ENCODE results near the gene NEK6.

Gene NEK6

DNA sequence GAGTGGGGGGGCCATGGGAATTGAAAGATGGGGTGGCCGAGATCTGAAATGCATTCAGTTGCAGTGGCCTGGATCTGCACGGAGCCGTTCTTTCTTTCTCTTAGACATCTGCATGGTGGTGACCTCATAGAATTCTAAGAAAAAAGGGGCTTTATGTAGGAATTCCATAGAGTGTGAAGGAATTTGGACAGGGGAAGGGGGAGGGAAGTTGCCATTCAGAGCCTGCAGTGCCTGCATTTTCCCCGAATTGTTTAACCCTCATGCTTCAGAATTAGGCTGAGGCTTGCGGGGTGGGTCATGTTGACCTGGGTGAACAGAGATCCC, 4.9 kb downstream of the NEK6 start:
- DNase-seq, result no peak

DNA sequence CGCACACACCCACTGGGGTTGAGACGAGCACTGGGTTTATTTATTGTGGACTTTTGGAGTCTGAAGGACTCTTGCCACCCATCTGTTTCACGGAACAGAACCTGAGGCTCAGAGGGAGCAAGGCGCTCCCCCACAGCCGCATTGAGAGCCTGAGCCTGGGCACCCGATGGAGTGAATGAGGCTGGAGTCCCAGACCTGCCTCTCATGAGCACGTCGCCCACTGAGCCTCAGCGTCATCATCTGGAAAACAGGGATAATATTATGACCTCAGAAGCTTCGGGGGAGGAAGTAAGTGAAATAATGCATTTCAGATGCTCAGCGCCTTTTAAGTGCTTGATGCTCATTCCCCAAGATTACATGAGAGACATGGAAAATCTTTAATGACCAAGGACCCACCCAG, 5.5 kb downstream of the NEK6 start:
- no peak for DNase-seq

DNA sequence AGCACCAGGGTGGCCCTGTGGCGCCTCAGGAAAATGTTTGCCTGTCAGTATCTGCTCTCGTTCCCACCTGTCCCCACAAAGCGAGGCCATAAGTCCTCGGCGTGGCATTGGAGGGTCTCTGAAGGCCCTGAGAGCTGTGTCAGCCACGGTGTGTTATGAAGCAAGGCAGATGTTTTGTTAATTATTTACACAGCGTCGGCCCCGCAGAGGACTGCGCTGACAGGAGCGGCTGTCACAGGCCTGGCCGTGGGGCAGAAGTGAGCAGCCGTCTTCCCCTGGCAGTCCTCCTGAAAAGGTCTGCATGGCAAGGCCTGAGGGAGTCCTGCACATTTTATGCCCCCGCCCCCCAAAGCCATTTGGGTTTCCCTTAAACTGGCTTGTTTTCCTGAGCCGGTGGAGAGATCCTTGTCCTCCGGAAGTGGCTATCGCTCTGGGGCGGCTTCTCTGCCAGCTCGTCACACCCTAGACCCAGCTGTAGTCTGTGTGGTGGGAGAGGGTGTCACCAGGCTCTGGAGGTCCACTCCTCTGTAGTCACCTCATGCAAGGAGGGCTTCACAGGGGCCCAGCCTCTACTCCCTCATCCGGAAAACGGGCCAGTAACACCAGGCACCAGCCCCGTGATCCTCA, 6.2 kb downstream of the NEK6 start:
- no peak for DNase-seq

DNA sequence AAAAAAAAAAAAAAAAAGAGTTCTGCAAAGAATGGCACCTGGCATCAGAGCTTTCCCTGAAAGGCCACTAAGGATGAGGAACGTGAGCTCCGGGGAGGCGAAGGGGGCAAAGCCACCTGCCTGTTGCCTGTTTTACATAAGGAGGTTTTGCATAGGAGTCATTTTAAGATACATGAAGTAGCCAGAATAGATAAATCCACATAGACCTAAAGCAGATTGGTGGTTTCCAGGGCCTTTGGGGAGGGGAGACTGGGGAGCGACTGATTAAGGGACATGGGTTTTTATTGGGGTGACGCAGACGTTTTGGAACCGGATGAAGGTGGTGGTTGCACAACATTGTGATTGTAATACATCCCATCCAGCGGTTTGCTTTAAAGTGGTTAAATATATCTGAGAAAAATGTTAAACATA, 7.1 kb downstream of the NEK6 start:
- peak; percentile 43 for DNase-seq

DNA sequence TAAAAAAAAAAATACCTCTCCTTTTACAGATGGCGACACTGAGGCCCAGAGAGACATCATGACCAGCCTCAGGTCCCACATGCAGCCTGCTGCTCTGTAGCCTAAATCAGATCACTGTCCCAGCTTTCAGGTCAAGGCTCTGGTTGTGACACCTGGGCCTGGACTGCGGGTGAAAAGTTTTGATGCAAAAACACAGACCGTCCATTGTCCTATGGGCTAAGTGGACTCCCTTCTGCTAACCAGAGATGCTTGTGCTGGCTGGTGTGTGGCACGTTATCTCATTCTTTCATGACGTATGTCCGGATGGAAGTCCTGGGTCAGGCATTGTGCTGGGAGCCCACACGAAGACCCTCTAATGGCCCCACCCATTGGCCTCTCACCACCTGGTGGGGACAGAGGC, 7.8 kb downstream of the NEK6 start:
- no peak for DNase-seq

DNA sequence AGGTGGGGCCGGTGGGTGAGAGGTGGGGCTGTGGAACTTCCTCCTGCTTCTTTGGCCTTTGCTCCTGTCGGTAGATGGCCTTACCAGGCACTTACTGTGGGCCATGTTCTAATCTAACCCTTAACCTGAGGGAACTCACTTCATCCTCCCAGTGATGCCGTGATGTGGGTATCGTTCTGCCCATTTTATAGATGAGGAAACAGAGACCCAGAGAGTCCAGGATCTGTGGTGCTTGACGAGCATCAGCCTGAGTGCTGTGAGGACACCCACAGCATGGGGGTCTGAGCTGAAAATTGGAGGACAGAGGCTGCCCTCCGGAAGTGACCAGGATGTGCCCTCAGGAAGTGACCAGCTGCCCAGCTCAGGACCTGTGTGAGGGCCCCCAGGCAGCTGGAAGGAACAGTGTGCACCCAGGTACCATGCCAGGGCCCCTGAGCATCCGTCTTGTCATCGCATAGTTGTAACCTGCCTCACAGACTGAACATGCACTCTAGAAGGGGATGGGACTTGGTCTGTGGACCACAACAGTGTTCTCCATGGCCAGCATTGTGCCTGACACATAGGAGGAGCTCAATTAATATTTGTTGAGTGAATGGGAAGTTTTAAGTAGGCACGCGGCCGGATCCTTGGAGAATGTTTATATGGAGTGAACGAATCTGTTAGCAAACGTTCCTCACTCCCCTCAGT, 8.5 kb downstream of the NEK6 start:
- no peak for DNase-seq

DNA sequence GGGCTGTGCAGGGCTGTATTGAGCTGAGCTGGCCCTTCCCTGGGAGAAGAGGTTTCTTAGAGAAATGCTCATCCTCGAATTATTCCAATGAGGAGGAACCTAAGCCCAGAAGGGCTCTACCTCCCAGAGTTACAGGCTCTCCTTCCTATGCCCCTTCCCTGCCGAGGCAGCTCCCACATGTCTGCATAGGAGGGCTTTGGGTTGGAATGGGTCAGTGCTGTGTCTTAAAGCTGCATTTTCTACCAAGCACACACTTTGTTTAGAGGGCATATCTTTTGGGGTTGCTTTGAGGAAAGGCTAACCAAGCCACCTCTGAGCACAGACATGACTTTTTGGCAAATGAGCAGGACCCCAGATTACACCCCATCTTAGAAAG, 9.1 kb downstream of the NEK6 start:
- no peak for DNase-seq

DNA sequence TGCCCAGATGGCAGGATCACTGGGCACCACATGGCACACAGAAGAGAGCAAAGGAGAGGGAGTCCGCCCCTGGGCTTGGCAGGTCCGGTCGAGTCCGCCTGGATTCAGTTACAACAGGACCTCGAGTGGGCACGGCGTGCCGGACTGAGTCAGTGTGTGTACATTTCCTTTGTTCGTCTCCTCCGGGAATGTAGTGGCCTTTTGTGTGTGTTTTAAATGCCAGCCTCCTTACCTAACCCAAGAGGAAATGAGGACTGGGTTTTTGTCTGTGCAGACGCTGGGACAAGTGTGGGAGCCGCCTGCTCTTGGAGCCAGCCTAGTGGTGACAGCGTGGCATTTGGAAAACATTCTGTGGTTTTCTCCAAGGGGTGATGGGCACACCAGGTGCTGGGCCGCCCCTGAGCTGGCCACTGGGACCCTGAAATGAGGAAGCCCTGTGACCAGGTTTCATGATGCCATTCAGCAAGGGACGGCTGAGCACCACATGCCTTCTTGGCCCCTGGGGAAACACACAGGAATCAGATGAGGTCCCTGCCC, 9.6 kb downstream of the NEK6 start:
- no peak for DNase-seq

DNA sequence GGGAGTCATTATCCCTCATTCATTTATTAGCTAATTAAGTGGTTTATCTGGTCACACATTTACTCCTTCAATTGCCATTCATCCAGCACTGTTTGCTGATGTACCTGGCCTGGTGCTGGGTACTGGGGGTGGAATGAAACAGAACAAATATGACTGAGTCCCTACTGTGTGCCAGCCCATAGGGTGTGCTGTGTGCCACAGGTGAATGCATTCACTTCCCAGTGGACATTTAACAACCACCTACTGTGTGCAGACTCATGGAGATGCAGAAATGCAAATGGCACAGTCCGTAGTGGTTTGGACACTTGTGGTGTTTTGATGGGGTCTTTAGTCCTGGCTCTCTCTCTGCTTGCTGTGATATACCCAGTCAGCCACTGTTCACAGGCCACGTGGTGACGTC, 10.5 kb downstream of the NEK6 start:
- DNase-seq, result no peak

DNA sequence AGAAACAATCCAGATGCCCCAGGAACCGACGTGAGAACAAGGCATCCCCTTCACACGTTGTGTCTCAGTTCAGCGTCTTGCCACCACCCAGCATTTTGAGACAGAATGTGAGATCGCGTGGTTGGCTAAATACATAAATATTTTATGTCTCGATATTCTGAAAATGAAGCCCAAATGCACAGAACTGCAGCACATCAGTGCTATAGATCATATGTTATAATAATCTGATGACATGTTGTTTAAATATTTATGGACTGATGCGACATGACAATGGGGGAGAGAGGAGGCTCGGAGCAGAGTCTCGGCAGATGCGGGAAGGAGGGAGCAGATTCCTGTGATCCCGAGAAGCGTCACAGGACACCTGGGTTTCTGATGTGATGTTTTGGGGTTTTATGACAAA, 10.9 kb downstream of the NEK6 start:
- no peak for DNase-seq

DNA sequence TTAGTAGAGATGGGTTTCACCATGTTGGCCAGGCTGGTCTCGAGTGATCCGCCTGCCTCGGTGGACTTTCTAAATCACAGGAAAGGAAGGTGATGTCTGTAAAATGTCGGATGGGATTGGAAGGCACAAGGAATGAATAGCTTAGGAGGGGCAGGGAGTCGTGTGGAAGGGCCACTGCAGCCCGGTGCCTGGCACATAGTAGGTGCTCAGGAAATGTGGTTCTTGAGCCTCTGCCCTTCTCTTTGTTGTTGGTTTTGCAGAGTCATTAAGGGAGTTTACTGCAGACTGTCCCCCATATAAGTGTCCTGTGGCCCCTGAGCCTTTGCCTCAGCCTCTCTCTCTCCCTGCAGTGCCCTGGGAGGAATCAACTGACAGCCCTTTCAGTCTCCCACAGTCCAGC, 11.8 kb downstream of the NEK6 start:
- no peak for DNase-seq

DNA sequence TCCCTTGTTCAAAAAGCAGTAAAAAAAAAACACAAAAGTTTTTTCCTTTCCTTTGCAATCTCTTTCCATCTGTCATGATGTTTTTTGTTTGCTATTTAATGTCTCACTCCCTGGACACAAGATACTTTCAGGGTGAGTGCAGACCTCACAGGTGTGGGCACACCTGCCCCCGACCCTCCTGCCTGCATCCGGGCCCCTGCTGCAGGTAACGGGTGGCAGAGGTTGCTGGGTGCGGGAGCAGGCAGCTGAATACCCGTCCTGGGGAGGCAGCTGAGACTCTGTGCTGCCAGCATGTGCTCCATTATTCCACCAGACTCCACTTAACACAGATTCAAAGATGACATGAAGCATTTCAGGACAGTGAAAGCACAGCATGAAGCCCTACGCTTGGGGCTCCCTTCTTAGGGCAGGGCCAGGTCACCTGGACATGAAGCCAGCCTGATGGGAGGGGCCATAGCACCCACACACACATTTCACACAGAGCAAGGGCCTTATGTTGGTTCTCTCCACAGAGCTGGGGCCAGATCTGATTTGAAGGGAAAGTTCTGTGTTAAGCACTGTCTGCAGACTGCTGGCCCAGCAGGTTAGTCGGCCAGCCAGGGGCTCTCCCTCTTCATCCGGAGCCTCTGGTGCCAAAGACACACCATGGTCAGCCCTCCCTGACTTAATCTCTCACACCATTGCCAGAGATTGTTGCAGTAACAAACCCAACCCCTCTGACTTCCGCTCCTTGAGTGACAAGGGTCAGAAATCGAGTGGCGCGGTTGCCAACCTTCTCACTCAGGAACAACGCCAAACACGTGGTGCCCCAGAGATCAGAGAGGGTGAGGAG, 13.0 kb downstream of the NEK6 start:
- no peak for DNase-seq

DNA sequence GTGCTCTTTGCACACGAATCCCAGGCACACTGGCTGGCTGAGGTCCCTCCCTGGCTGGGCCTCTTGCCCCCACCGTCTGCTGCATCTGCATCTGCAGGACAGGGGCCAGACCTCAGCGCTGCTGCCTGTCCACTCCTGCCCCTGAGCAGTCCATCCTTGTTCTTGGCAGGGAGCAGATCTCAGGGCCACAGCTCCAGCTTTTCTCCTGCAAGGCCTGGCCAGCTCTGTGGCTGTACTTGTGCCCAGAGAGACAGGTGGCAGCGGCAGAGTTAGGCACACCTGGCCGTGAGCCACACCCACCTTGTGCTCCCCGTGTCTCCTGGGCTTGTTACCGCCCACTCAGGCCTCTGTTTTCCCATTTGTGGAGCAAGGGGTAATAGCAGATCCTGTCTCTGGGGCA, 13.9 kb downstream of the NEK6 start:
- no peak for DNase-seq

DNA sequence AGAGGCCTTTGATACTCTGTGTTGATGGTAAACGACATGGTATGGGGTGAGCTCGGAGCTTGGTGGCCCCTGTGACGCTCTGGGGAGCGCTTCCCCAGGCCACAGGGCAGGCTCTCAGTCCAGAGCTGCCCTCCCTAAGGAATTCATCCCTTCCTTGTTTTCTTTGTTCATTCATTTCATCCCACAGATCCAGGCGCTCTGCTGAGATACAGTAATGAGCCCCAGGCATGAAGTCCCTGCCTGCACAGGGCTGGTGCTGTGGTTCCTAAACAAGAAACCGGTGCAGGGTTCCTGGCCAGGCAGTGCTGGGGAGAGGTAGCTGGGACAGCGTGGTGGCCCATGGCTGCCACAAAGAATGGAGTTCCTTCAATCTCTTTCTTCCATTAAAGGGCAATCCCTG, 14.4 kb downstream of the NEK6 start:
- DNase-seq, result no peak

DNA sequence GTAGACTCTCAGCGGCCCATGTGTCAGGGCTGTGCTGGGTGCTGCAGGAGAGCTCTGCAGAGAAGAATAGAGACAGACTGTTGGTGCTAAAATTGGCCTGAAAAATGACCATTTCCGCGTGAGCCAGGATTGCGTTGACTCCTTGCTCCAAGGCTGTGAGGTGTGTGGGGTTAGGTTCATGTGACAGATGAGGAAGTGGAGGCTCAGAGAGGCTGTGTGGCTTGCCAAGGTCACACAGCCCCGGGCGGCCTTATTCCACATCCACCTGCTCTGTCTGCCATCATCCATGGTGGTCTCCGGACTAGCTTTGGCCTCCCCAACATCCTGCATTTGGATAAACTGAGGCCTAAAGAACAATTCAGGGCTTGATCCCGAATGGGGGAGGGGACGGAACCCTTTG, 15.2 kb downstream of the NEK6 start:
- DNase-seq, result no peak

DNA sequence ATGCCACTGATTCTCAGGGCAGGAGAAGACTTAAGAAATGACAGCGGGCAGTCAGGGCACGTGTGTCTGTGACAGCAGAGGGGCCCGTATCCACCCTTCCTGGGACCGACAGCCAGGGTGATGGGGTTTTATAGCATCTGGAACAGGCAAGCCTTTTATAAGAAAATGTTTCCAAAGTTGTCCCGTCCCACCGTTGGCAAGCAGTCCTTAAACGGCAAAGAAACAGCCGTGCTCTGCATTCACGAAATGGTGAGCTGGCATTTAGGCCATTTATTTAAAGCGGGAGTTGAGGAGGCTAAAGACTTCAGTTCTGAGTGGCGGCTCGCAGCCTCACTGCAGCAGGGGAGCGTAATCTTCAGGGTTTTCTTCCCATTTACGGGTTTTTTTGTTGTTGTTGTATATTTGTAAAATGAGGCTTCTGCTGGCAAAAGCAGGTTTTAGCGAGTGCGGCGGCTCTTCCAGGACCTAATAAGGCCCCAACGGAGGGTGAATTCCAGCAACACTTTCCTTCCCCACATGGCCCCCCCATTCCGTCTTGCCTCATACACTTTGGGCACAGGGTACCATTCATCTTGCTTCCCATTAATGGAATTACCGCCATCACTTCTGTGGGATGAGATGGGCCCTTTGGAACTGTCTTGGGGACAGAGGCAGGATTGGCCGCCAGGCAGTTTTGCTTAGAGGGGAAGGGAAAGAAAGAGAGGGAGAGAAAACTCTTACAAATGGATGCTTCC, 15.8 kb downstream of the NEK6 start:
- DNase-seq, result no peak

DNA sequence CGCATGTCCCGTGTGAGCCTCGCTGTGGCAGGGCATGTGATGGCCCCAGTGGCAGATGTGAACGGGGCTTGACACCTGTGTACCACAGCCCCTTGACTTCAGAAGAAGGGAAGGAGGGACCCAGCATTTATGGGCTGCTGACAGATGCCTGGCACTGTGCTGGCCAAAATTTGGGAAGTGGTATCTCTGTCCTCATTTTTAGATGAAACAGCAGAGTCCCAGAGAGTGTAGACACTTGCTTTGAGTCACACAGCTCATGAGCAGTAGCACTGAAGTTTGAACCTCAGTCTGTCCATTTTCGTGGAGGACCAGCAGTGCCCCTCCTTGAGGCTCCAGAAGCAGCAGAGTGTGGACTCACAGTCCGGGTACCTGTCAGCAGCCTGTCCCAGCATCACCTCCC, 16.5 kb downstream of the NEK6 start:
- no peak for DNase-seq

DNA sequence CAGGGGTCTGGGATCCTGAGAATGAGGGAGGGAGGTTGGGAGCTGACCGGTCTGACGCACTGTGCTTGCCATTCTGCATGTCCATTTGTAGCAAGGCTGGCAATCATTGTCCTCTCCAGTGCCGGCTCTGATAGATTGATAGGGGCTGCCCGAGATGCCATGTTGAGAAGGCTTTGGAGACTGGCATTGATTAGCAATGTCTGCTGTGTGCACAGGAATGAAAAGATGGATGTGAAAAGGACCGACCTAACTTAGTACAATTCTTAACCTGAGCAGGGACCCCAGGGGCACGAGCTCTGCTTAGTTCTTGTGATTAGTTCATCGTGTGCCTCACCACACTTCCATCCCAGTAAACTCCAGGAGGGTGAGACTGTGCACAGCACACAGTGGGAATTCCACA, 17.0 kb downstream of the NEK6 start:
- no peak for DNase-seq

DNA sequence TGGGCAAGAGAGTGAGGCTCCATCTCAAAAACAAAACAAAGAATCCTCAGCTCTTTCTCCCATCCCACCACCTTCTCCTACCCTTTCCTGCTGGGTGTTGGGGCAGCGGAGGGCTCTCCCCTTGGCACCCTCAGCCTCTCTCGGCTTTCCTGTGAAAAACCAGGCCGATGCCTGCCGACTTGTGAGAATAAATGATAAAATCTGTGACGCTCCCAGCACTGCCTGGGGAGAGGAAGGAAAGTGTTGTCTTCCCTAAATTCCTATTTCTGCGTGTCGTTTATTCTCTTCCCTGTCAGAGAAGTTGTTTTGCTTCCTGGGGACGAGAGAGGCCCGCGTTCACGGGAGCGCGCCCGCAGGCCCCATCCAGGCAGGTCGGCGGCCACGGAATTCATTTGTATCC, 19.7 kb downstream of the NEK6 start:
- no peak for DNase-seq

DNA sequence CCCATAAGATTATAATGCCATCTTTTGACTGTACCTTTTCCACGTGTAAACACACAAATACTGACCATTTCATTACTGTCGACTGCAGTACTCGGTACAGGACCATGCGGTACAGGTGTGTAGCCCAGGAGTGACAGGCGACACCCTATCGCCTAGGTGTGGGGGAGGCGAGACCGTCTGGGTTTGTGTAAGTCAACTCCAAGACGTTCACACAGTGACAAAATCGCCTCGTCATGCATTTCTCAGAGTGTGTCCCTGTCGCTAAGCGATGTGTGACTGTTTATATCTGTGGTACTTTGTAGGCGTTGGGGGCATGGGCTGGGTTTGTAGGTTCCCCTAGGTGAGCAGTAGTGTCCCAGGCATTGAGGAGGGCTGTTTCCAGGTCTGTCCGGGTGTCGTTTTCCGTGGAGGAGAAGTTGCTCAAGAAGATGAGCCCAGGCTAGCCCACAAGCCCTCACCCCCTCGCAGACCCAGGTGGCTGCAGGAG, 20.3 kb downstream of the NEK6 start:
- peak; percentile 18 for DNase-seq

DNA sequence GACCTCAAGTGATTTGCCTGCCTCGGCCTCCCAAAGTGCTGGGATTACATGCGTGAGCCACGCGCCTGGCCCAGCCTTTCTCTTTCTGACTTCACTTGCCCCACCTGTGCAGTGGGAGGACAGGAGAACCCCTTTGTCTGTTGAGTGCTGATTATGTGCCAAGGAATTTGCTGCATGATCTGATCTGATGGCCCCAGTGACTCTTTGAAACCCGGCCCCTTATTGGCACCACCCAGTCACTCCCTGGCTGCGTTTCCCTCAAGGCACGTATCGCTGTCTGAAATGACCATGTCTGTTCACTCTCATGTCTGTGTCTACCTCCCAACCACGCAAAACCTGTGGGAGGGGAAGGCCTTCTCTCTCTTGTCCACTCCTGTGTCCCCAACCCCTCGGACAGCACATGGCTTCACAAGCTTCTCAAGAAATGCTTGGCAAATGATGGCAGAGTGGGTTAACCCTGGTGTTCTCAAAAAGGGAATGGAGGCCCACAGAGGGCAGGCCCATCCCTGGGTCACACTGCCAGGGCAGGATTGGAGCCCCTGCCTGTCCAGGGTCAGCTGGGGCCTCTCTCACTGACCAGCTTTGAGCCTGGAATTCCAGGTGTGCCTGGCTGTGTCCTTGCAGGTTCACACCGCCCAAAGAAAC, 21.9 kb downstream of the NEK6 start:
- DNase-seq, result no peak

DNA sequence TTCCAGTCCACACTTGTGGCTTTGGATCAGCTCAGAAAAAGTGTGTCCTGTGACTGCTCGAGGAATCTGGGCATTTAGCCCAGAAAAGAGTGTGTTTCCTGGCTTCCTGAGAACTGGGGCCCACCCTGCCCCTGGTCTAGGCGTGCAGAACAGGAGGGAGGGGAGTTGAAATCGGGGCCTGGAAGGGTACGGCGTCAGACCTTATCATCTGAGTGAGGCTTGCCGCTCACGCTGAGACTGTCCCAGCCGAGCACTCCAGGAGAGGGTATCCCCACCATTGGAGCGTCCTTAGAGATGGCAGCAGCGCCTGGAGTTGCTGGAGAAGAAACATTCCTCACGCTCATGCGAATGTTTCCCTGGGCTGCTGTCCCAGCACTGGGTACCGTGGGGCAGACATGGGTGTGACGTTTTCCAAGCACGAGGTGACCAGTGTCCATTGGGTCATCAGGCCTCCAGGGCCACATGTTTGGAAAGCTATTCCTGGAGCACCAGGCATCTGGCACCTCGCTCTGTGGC, 22.5 kb downstream of the NEK6 start:
- no peak for DNase-seq
